H9 (cell line): ENCODE measurements around the gene PUM1. TPM values are rescaled to one million over a fixed set of nuclear protein-coding genes. Genes with fewer than 3 reads are reported as not detected.

Experiments used
- DNase-seq: peaks from one replicate; pipeline ENCODE4 v3.0.0-alpha.2; 2017
- H2AFZ ChIP-seq: one replicate; pipeline ENCODE4 v1.6.1; 2013; ENCODE audit warnings: mild to moderate bottlenecking, low read length, control low read depth, moderate library complexity
- H2AK5ac ChIP-seq: 2 replicates; pipeline ENCODE4 v1.6.1; 2013; ENCODE audit warnings: low read length, control low read depth, mixed read lengths; ENCODE audit not compliant: insufficient read length
- H2BK120ac ChIP-seq: one replicate; pipeline ENCODE4 v1.6.1; 2013; ENCODE audit warnings: low read depth, mild to moderate bottlenecking, low read length, control low read depth, inconsistent platforms; ENCODE audit not compliant: poor library complexity, severe bottlenecking
- H2BK12ac ChIP-seq: 2 replicates; pipeline ENCODE4 v1.6.1; 2013; ENCODE audit warnings: low read length, control low read depth, mixed read lengths, low read depth; ENCODE audit not compliant: insufficient read length
- H2BK15ac ChIP-seq: 2 replicates; pipeline ENCODE4 v1.6.1; 2013; ENCODE audit warnings: low read depth, low read length, control low read depth
- H2BK20ac ChIP-seq: one replicate; pipeline ENCODE4 v1.6.1; 2013; ENCODE audit warnings: low read depth, mild to moderate bottlenecking, low read length, control low read depth, inconsistent platforms; ENCODE audit not compliant: poor library complexity, severe bottlenecking
- H2BK5ac ChIP-seq: 2 replicates; pipeline ENCODE4 v1.6.1; 2013; ENCODE audit warnings: low read length, control low read depth, mixed read lengths; ENCODE audit not compliant: insufficient read length
- H3K14ac ChIP-seq: 2 replicates; pipeline ENCODE4 v1.6.1; 2013; ENCODE audit warnings: low read length, control low read depth; ENCODE audit not compliant: insufficient read depth
- H3K18ac ChIP-seq: 2 replicates; pipeline ENCODE4 v1.6.1; 2013; ENCODE audit warnings: low read depth, mild to moderate bottlenecking, mixed read lengths, low read length, control low read depth; ENCODE audit not compliant: insufficient read length
- H3K23ac ChIP-seq: 2 replicates; pipeline ENCODE4 v1.6.1; 2013; ENCODE audit warnings: low read length, control low read depth, mixed read lengths, low read depth; ENCODE audit not compliant: insufficient read length
- H3K23me2 ChIP-seq: 2 replicates; pipeline ENCODE4 v1.6.1; 2013; ENCODE audit warnings: low read depth, mild to moderate bottlenecking, mixed read lengths, low read length, control low read depth; ENCODE audit not compliant: insufficient read length, poor library complexity, severe bottlenecking
- H3K27ac ChIP-seq: 2 replicates; pipeline ENCODE4 v1.5.1; 2013; ENCODE audit warnings: low read length, control low read depth, mixed read lengths, low read depth; ENCODE audit not compliant: insufficient read length
- H3K27me3 ChIP-seq: 2 replicates; pipeline ENCODE4 v1.6.1; 2013; ENCODE audit warnings: low read length, control low read depth, inconsistent platforms; ENCODE audit not compliant: insufficient read depth
- H3K4ac ChIP-seq: 2 replicates; pipeline ENCODE4 v1.6.1; 2013; ENCODE audit warnings: low read depth, mild to moderate bottlenecking, control low read depth, inconsistent platforms, low read length, moderate library complexity
- H3K4me1 ChIP-seq: 2 replicates; pipeline ENCODE4 v1.6.1; 2013; ENCODE audit warnings: low read length, control low read depth, inconsistent platforms; ENCODE audit not compliant: insufficient read depth
- H3K4me2 ChIP-seq: 2 replicates; pipeline ENCODE4 v1.6.1; 2013; ENCODE audit warnings: low read length, control low read depth, mixed read lengths; ENCODE audit not compliant: insufficient read length, insufficient read depth
- H3K56ac ChIP-seq: 2 replicates; pipeline ENCODE4 v1.6.1; 2013; ENCODE audit warnings: low read depth, mild to moderate bottlenecking, mixed read lengths, low read length, control low read depth; ENCODE audit not compliant: insufficient read length
- H3K79me1 ChIP-seq: 2 replicates; pipeline ENCODE4 v1.6.1; 2013; ENCODE audit warnings: low read depth, mild to moderate bottlenecking, moderate library complexity, low read length, control low read depth, inconsistent platforms; ENCODE audit not compliant: insufficient read depth, poor library complexity, severe bottlenecking
- H3K79me2 ChIP-seq: 2 replicates; pipeline ENCODE4 v1.6.1; 2013; ENCODE audit warnings: low read length, control low read depth, inconsistent platforms; ENCODE audit not compliant: insufficient read depth
- H3K9ac ChIP-seq: 2 replicates; pipeline ENCODE4 v1.6.1; 2013; ENCODE audit warnings: low read length, control low read depth, mixed read lengths; ENCODE audit not compliant: insufficient read length; ENCODE audit errors: extremely low read depth
- H3K9me3 ChIP-seq: one replicate; pipeline ENCODE4 v1.6.1; 2013; ENCODE audit warnings: low read depth, low read length, inconsistent platforms; ENCODE audit not compliant: control insufficient read depth
- H3T11ph ChIP-seq: one replicate; pipeline ENCODE4 v1.6.1; 2013; ENCODE audit warnings: mild to moderate bottlenecking, low read length, control low read depth, inconsistent platforms
- H4K20me1 ChIP-seq: one replicate; pipeline ENCODE4 v1.6.1; 2013; ENCODE audit not compliant: control insufficient read depth, insufficient read length, insufficient read depth
- H4K5ac ChIP-seq: 2 replicates; pipeline ENCODE4 v1.6.1; 2013; ENCODE audit warnings: low read depth, mild to moderate bottlenecking, mixed read lengths, low read length, control low read depth; ENCODE audit not compliant: insufficient read length
- H4K8ac ChIP-seq: replicated peaks from 2 replicates; pipeline ENCODE4 v1.6.1; 2013; ENCODE audit warnings: low read length, control low read depth, mixed read lengths, low read depth; ENCODE audit not compliant: insufficient read length
- H4K91ac ChIP-seq: 2 replicates; pipeline ENCODE4 v1.6.1; 2013; ENCODE audit warnings: low read depth, mild to moderate bottlenecking, moderate library complexity, mixed read lengths, low read length, control low read depth; ENCODE audit not compliant: insufficient read length
- H3K27ac Mint-ChIP-seq, 3 experiments: 2 replicates in 2 of 3; 3 replicates in 1 of 3; pipeline ENCODE4 v1.8.0; 2020 to 2021; ENCODE audit warnings: mixed read lengths in 3 of 3, mild to moderate bottlenecking in 1 of 3, moderate library complexity in 1 of 3
- H3K27me3 Mint-ChIP-seq: 2 replicates; pipeline ENCODE4 v1.8.0; 2021; ENCODE audit warnings: low read depth, mild to moderate bottlenecking, moderate library complexity, mixed read lengths
- H3K36me3 Mint-ChIP-seq, 3 experiments: 2 replicates in 2 of 3; 3 replicates in 1 of 3; pipeline ENCODE4 v1.8.0; 2020 to 2021; ENCODE audit warnings: low read depth in 3 of 3, mixed read lengths in 3 of 3; ENCODE audit not compliant: insufficient read depth in 1 of 3
- H3K4me1 Mint-ChIP-seq, 2 experiments: 2 replicates each; pipeline ENCODE4 v1.8.0; 2020; ENCODE audit warnings: mixed read lengths in 2 of 2
- H3K4me3 Mint-ChIP-seq, 2 experiments: 2 replicates in 1 of 2; 3 replicates in 1 of 2; pipeline ENCODE4 v1.8.0; 2020 to 2021; ENCODE audit warnings: mild to moderate bottlenecking in 2 of 2, mixed read lengths in 2 of 2, moderate library complexity in 1 of 2
- H3K9me3 Mint-ChIP-seq, 2 experiments: 2 replicates in 1 of 2; 3 replicates in 1 of 2; pipeline ENCODE4 v1.8.0; 2020; ENCODE audit warnings: mild to moderate bottlenecking in 2 of 2, mixed read lengths in 2 of 2, moderate library complexity in 1 of 2
- CTCF ChIP-seq: fragments of 200-600 bp; sonication (generic); conservative IDR thresholded peaks from 3 replicates; pipeline ENCODE4 v1.8.0; 2021; ENCODE audit warnings: antibody characterized with exemption, mild to moderate bottlenecking
- WGBS: extraction: QIAGEN DNeasy Blood & Tissue Kit; methylation state at CpG from one replicate; pipeline ENCODE4 v1.1.7; 2013; ENCODE audit warnings: missing lambda C conversion rate, low lambda C conversion rate, mixed read lengths; ENCODE audit not compliant: insufficient read length; ENCODE audit errors: extremely low coverage; 5-methylcytosine and 5-hydroxymethylcytosine counted together
- total RNA-seq: library from RNA; stranded (reverse); gene quantifications from 2 replicates; pipeline ENCODE4 v1.2.1, GENCODE V29; 2021

PUM1 gene
- total RNA-seq, 1 experiment from 2014 or later = 164 TPM

- Histone ChIP-seq H4K91ac (no peak overlapping the region), H2BK15ac (no peak overlapping the region), H3K4ac (no peak overlapping the region), H2AFZ (no peak overlapping the region), H3K14ac (no peak overlapping the region; the same call in 1 of the 2 replicates), H3K79me2 (0 out of 2 replicates have a peak, but pooled peaks cover 2% of the 10 kb centered on the region), H4K5ac (no peak overlapping the region), H4K8ac (no peak overlapping the region), H2BK20ac (no peak overlapping the region), H3K27ac (no peak overlapping the region), H2BK5ac (no peak overlapping the region), H3K4me1 (no peaks in the 10 kb centered on the region; the same call in 1 of the 2 replicates), H3K79me1 (no peaks in the 10 kb centered on the region), H2BK12ac (peak overlapping the region; percentile 31), H3K9me3 (no peaks in the 10 kb centered on the region), H3K4me2 (no peak overlapping the region), H2BK120ac (no peak overlapping the region), H2AK5ac (no peak overlapping the region), H3K9ac (no peak overlapping the region), H3T11ph (no peak overlapping the region), H3K18ac (no peak overlapping the region), H3K23ac (no peak overlapping the region), H4K20me1 (peaks cover 2% of the 10 kb centered on the region), H3K56ac (no peak overlapping the region), H3K23me2 (no peaks in the 10 kb centered on the region), H3K27me3 (no peaks in the 10 kb centered on the region)
- peaks cover 8% of the 10 kb centered on the region for H3K27me3 Mint-ChIP-seq
- no peaks in the 10 kb centered on the region for H3K9me3 Mint-ChIP-seq
- no peak overlapping the region for H3K4me3 Mint-ChIP-seq
- TF ChIP-seq CTCF = no peak
- H3K27ac Mint-ChIP-seq = peak overlapping the region; percentile 28 to 83 (median 47); a peak in 2 of 7 replicates
- H3K36me3 Mint-ChIP-seq = no peaks in the 10 kb centered on the region
- WGBS = no CpG with 5 or more reads among the region's 11 CpGs
- DNase-seq = no peak
- peaks cover 28 to 47% of the 10 kb centered on the region in 2 experiments for H3K4me1 Mint-ChIP-seq
Measured at GRCh38 chr1:30901798-30902581, 163.5 kb downstream of the PUM1 start.
